H1 (cell line): ENCODE data around the gene TCTN3. TPM values are rescaled to one million over a fixed set of nuclear protein-coding genes. Genes with fewer than 3 reads are reported as not detected.
"Not testable (repeated sequence)": the region's sequence is repeated elsewhere in the genome, so short reads cannot be mapped to it uniquely, and the experiment has no call there.

Source experiments
- CTCF ChIA-PET: fragments of 300-600 bp; sonication (Branson Sonifier 250); formaldehyde crosslinking; loops from one replicate; lab custom pipeline; 2021; ENCODE audit not compliant: partially characterized antibody; lab: Charles Lee
- POLR2A ChIA-PET: fragments of 300-600 bp; sonication (Branson Sonifier 250); formaldehyde crosslinking; loops from one replicate; lab custom pipeline; 2021; ENCODE audit warnings: inconsistent platforms; ENCODE audit not compliant: partially characterized antibody; lab: Charles Lee
- DNase-seq, 2 experiments: peaks; one replicate each; pipeline versions ENCODE4 v3.0.0 to v3.0.0-alpha.2; 2010 to 2022; ENCODE audit warnings: low spot score in 2 of 2, low read depth in 1 of 2, mixed read lengths in 1 of 2
- FAIRE-seq: peaks from 2 replicates; lab custom pipeline; 2011; peaks lifted over from hg19 to GRCh38; lab: Jason Lieb, UNC
- H2AFZ ChIP-seq: 2 replicates; pipeline ENCODE4 v1.8.1; 2012; ENCODE audit warnings: low read length, inconsistent platforms
- H2AK5ac ChIP-seq: 2 replicates; pipeline ENCODE4 v1.6.1; 2013; ENCODE audit warnings: low read depth, low read length
- H2BK120ac ChIP-seq: replicated peaks from 2 replicates; pipeline ENCODE3; 2013; ENCODE audit warnings: low read depth, low read length, inconsistent platforms
- H2BK12ac ChIP-seq: 2 replicates; pipeline ENCODE4 v1.6.1; 2013; ENCODE audit warnings: low read depth, low read length
- H2BK15ac ChIP-seq: 2 replicates; pipeline ENCODE4 v1.6.1; 2013; ENCODE audit warnings: low read length
- H2BK20ac ChIP-seq: 2 replicates; pipeline ENCODE4 v1.6.1; 2013; ENCODE audit warnings: low read length
- H2BK5ac ChIP-seq: 2 replicates; pipeline ENCODE4 v1.6.1; 2013; ENCODE audit warnings: low read depth, low read length
- H3K14ac ChIP-seq: 2 replicates; pipeline ENCODE4 v1.6.1; 2013; ENCODE audit warnings: inconsistent platforms; ENCODE audit not compliant: insufficient read length
- H3K18ac ChIP-seq: 2 replicates; pipeline ENCODE4 v1.6.1; 2013; ENCODE audit warnings: low read length; ENCODE audit errors: extremely low read depth
- H3K23ac ChIP-seq: 2 replicates; pipeline ENCODE4 v1.6.1; 2013; ENCODE audit warnings: inconsistent platforms; ENCODE audit not compliant: insufficient read length
- H3K23me2 ChIP-seq: 2 replicates; pipeline ENCODE4 v1.6.1; 2013; ENCODE audit warnings: low read depth, low read length
- H3K27ac ChIP-seq: 2 replicates; pipeline ENCODE4 v1.6.1; 2011; ENCODE audit warnings: low read depth, low read length, inconsistent platforms
- H3K27me3 ChIP-seq, 4 experiments: replicated peaks in 1 of 4; 1 replicate in 1 of 4; 2 replicates in 3 of 4; pipeline versions ENCODE4 v1.6.1 to v1.8.1; 2011 to 2013; ENCODE audit warnings: low read length in 3 of 4, mild to moderate bottlenecking in 3 of 4, inconsistent platforms in 2 of 4, mixed read lengths in 2 of 4, moderate library complexity in 1 of 4; ENCODE audit not compliant: control insufficient read depth in 3 of 4, insufficient read depth in 3 of 4; ENCODE audit errors: extremely low read depth in 1 of 4
- H3K36me3 ChIP-seq, 4 experiments: 2 replicates each; pipeline versions ENCODE4 v1.6.1 to v1.8.1; 2011 to 2013; ENCODE audit warnings: mild to moderate bottlenecking in 4 of 4, low read length in 3 of 4, moderate library complexity in 2 of 4, control low read depth in 1 of 4, inconsistent platforms in 1 of 4; ENCODE audit not compliant: insufficient read depth in 4 of 4, control insufficient read depth in 2 of 4
- H3K4ac ChIP-seq: replicated peaks from 2 replicates; pipeline ENCODE3; 2013; ENCODE audit warnings: low read length, low read depth, mixed read lengths, inconsistent platforms; ENCODE audit not compliant: insufficient read length
- H3K4me1 ChIP-seq, 4 experiments: replicated peaks in 1 of 4; 1 replicate in 1 of 4; 2 replicates in 3 of 4; pipeline versions ENCODE4 v1.6.1 to v1.8.1; 2011 to 2013; ENCODE audit warnings: low read length in 3 of 4, inconsistent platforms in 2 of 4, mixed read lengths in 1 of 4; ENCODE audit not compliant: insufficient read depth in 4 of 4, control insufficient read depth in 3 of 4
- H3K4me2 ChIP-seq, 2 experiments: 2 replicates each; pipeline versions ENCODE4 v1.6.1 to v1.8.1; 2011 to 2013; ENCODE audit warnings: low read depth in 2 of 2, low read length in 2 of 2, control low read depth in 1 of 2, inconsistent platforms in 1 of 2, mild to moderate bottlenecking in 1 of 2; ENCODE audit not compliant: insufficient read depth in 1 of 2
- H3K4me3 ChIP-seq, 4 experiments: fragments of 200-600, 300-600 bp in 1 of 4; sonication (generic), shearing (Covaris generic), sonication (Bioruptor Twin) in 1 of 4; 2 replicates each; pipeline versions ENCODE4 v1.5.1 to v1.8.1; 2011 to 2016; ENCODE audit warnings: low read length in 4 of 4, low read depth in 3 of 4, control low read depth in 2 of 4, inconsistent platforms in 2 of 4, mild to moderate bottlenecking in 2 of 4, mixed read lengths in 1 of 4, moderate library complexity in 1 of 4; ENCODE audit not compliant: insufficient read depth in 2 of 4; ENCODE audit errors: extremely low read depth in 1 of 4
- H3K56ac ChIP-seq: replicated peaks from 2 replicates; pipeline ENCODE3; 2013; ENCODE audit warnings: low read depth, mild to moderate bottlenecking, mixed read lengths, low read length, inconsistent platforms; ENCODE audit not compliant: insufficient read length
- H3K79me1 ChIP-seq: 2 replicates; pipeline ENCODE4 v1.6.1; 2013; ENCODE audit warnings: low read depth, low read length, control low read depth
- H3K79me2 ChIP-seq, 2 experiments: 2 replicates each; pipeline versions ENCODE4 v1.6.1 to v1.8.1; 2012 to 2013; ENCODE audit warnings: low read length in 2 of 2, mild to moderate bottlenecking in 2 of 2, inconsistent platforms in 1 of 2; ENCODE audit not compliant: insufficient read depth in 2 of 2, control insufficient read depth in 1 of 2
- H3K9ac ChIP-seq, 4 experiments: replicated peaks in 1 of 4; 1 replicate in 1 of 4; 2 replicates in 3 of 4; pipeline versions ENCODE4 v1.6.1 to v1.8.1; 2011 to 2013; ENCODE audit warnings: low read depth in 3 of 4, low read length in 3 of 4, control low read depth in 2 of 4, mild to moderate bottlenecking in 2 of 4, moderate library complexity in 2 of 4, inconsistent platforms in 1 of 4; ENCODE audit errors: extremely low read depth in 1 of 4
- H3K9me3 ChIP-seq, 2 experiments: 2 replicates each; pipeline versions ENCODE4 v1.6.1 to v1.8.1; 2012 to 2013; ENCODE audit warnings: mild to moderate bottlenecking in 2 of 2, moderate library complexity in 2 of 2, control low read depth in 1 of 2, inconsistent platforms in 1 of 2, low read depth in 1 of 2, low read length in 1 of 2, mixed read lengths in 1 of 2; ENCODE audit not compliant: insufficient read depth in 2 of 2
- H4K20me1 ChIP-seq, 2 experiments: replicated peaks in 1 of 2; 2 replicates each; pipeline versions ENCODE3 to v1.8.1; 2011 to 2013; ENCODE audit warnings: inconsistent platforms in 2 of 2, low read length in 2 of 2, mild to moderate bottlenecking in 1 of 2; ENCODE audit not compliant: insufficient read depth in 2 of 2, control insufficient read depth in 1 of 2
- H4K5ac ChIP-seq: 2 replicates; pipeline ENCODE4 v1.6.1; 2013; ENCODE audit warnings: low read length, low read depth, mixed read lengths, inconsistent platforms; ENCODE audit not compliant: insufficient read length
- H4K8ac ChIP-seq: 2 replicates; pipeline ENCODE4 v1.8.0; 2013; ENCODE audit warnings: mild to moderate bottlenecking, moderate library complexity, low read length, inconsistent platforms; ENCODE audit not compliant: insufficient read depth; ENCODE audit errors: extremely low read depth
- H4K91ac ChIP-seq: replicated peaks from 2 replicates; pipeline ENCODE3; 2013; ENCODE audit warnings: low read length, mixed read lengths, inconsistent platforms; ENCODE audit not compliant: insufficient read length
- USF2 ChIP-seq: IDR thresholded peaks from 2 replicates; pipeline ENCODE4 v1.6.1; 2011; ENCODE audit warnings: low read length, improper control_type of control experiment
- WGBS, 2 experiments: shearing (Covaris generic) in 1 of 2; methylation state at CpG; one replicate each; pipeline versions ENCODE4 v1.1.6 to v1.1.7; 2013 to 2015; ENCODE audit warnings: low lambda C conversion rate in 2 of 2, mixed read lengths in 2 of 2, inconsistent platforms in 1 of 2, low coverage in 1 of 2, missing lambda C conversion rate in 1 of 2; ENCODE audit not compliant: insufficient replicate concordance in 2 of 2, insufficient coverage in 1 of 2, insufficient read length in 1 of 2; ENCODE audit errors: extremely low coverage in 1 of 2, missing lambda C conversion rate in 1 of 2; 5-methylcytosine and 5-hydroxymethylcytosine counted together
- polyA plus RNA-seq, 7 experiments: library from polyadenylated mRNA; depleted of rRNA in 3 of 7; stranded (reverse) in 5 of 7; unstranded in 2 of 7; fragments of >200 nt in 5 of 7; fragments of 200-250 nt in 2 of 7; gene quantifications; 1 replicate in 5 of 7; 2 replicates in 1 of 7; 4 replicates in 1 of 7; pipeline versions ENCODE4 v1.2.1 to v1.2.3, GENCODE V29; 2011 to 2013; ENCODE audit warnings: missing spikeins in 2 of 7, mixed read lengths in 2 of 7
- total RNA-seq: library from RNA; stranded (reverse); fragmentation: NEBNext Ultra II Directional; extraction: Animal tissue kit (Norgen Biotek cat#: 25700); gene quantifications from 2 replicates; pipeline ENCODE4 v1.2.1, GENCODE V29; 2021

Gene TCTN3
- total and polyA plus RNA-seq, 2 of the 8 experiments (the other 6 are each of a cell fraction or from before 2014, with no cell fraction given), result 34.7 to 39.8 TPM

DNA sequence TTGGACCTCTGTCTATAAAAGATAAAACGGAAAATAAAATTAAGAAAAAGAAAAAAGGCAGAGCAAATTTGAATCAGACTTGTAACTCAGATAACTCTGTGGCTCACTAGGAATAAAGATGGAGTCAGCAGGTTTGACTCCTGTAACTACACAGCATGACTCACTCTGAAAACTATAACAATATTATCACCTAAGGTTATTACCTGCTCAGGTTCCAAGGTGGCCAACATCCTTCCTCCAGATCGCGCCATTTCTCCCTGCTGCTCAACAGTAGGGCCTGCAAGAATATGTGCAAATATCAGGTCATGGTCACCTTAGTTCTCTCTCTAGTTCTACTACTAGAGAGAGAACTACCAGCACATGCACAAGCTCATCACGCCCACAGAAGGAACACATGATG is 67.2 kb downstream of the TCTN3 start (continued):
- TF ChIP-seq USF2, result no peak
- TF ChIP-seq, all 59 proteins: peak for 0

DNA sequence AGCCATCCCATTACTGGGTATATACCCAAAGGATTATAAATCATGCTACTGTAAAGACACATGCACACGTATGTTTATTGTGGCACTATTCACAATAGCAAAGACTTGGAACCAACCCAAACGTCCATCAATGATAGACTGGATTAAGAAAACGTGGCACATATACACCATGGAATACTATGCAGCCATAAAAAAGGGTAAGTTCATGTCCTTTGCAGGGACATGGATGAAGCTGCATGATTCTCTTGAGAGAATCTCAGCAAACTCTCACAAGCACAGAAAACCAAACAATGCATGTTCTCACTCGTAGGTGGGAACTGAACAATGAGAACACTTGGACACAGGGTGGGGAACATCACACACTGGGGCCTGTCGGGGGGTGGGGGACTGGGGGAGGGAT is 73.3 kb downstream of the TCTN3 start:
- H3K27me3 ChIP-seq, H3K23me2 ChIP-seq, H4K20me1 ChIP-seq, H3K79me1 ChIP-seq, DNase-seq, H2BK5ac ChIP-seq, H3K18ac ChIP-seq, H3K56ac ChIP-seq, H2BK12ac ChIP-seq, H3K9me3 ChIP-seq, H3K23ac ChIP-seq, H4K91ac ChIP-seq, H3K9ac ChIP-seq, CTCF ChIA-PET, H3K4me2 ChIP-seq, H2BK20ac ChIP-seq, H3K27ac ChIP-seq, FAIRE-seq, H2AK5ac ChIP-seq, H4K8ac ChIP-seq, H3K4me1 ChIP-seq, POLR2A ChIA-PET, H2BK120ac ChIP-seq, H3K14ac ChIP-seq, H3K4me3 ChIP-seq, H2BK15ac ChIP-seq, H4K5ac ChIP-seq, H3K4ac ChIP-seq, H3K79me2 ChIP-seq, H2AFZ ChIP-seq: not testable (repeated sequence)
- peaks cover 13 to 43% (median 31%) of the 10 kb centered on the region in 4 experiments for H3K36me3 ChIP-seq
- 81% methylated on average over 5 of the region's 5 CpGs; no CpG with 5 or more reads in 1 of the 2 experiments for WGBS, 2 experiments
